Activated T-helper 9 cell treated with anti-CD3 and anti-CD28 coated beads, Interleukin-2, amount 50 U/mL, for 16 hours (primary cell): ENCODE measurements around the gene RESP18.

Source experiments
- DNase-seq: peaks from one replicate; pipeline ENCODE4 v3.0.0-alpha.2; 2020; ENCODE audit warnings: low read depth

RESP18 gene

GRCh38 chr2:219332542-219332941 lies at the start of gene RESP18:
Gene RESP18 (minus strand): TSS chr2:219332744.
- no peak for DNase-seq

- no peak for DNase-seq
Measured at GRCh38 chr2:219381448-219381847, 48.9 kb upstream of the RESP18 start.

- DNase-seq = no peak
Measured at GRCh38 chr2:219380926-219381325, 48.4 kb upstream of the RESP18 start.

- DNase-seq = no peak
Measured at GRCh38 chr2:219378163-219378851, 45.8 kb upstream of the RESP18 start.

- DNase-seq = no peak
Measured at GRCh38 chr2:219369447-219369861, 36.9 kb upstream of the RESP18 start.

GRCh38 chr2:219368690-219369191 lies 36.2 kb upstream of the RESP18 start:
- DNase-seq = no peak

GRCh38 chr2:219362524-219363164 lies 30.1 kb upstream of the RESP18 start:
- DNase-seq = no peak

DNA sequence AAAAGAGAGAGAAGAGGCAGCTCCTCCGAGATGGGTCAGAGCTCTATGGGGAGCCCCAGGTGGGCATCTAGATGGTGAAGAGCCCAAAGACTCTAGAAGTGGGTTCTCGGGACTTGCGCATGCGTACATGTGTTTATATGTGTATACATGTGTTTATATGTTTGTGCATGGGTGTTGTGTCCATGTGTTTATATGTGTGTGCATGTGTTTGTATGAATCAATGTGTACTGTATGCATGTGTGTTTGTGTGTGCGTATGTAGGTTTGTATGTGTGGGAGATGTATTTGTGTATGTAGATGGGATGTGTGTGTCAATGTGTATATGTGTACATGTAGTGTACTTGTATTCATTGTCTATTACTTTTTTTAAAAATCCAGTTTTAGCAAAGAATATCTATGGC lies 29.5 kb upstream of the RESP18 start:
- DNase-seq = no peak

GRCh38 chr2:219358170-219359075 lies 25.9 kb upstream of the RESP18 start:
- no peak for DNase-seq

- no peak for DNase-seq
Measured at GRCh38 chr2:219356834-219357233, 24.3 kb upstream of the RESP18 start.

DNA sequence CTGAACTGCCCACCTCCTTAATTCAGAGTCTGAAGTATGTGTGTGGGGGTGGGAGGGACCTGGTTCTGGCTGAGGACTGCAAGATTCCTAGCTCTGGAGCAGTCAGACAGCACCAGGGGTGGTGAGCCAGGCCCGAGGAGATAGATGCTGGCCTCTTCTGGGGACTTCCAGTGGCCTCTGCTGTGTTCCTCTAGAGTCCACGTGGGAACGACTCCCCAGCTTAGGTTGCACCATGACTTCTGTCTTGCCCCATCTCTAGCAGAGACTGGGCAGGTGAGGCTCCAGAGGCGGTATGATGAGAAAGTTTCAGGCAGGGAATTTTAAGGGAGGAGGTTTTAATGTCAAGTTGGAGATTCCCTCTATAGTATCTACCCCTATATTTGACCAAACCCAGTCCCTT lies 22.0 kb upstream of the RESP18 start:
- no peak for DNase-seq

DNA sequence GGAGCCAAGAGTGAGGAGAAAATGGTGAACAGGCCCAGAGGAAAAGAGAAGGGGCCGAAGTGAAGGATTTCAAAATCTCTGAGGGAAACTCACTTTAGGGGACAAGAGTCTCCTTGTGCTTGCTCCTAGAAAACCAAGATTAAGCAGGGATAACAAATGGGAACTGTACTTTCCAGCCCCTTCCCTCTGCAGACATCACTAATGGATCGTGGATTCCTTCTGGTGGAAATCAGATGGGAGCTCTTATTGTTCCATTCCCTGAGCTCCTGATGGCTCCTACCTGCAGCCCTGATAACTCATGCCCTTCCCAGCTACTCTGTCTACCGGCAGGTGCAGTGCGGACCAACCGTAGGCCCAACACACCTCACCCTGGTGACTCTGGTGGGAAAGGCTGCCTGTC lies 20.6 kb upstream of the RESP18 start:
- DNase-seq = no peak

GRCh38 chr2:219352448-219353023 lies 20.0 kb upstream of the RESP18 start:
- peak; percentile 36 for DNase-seq

DNA sequence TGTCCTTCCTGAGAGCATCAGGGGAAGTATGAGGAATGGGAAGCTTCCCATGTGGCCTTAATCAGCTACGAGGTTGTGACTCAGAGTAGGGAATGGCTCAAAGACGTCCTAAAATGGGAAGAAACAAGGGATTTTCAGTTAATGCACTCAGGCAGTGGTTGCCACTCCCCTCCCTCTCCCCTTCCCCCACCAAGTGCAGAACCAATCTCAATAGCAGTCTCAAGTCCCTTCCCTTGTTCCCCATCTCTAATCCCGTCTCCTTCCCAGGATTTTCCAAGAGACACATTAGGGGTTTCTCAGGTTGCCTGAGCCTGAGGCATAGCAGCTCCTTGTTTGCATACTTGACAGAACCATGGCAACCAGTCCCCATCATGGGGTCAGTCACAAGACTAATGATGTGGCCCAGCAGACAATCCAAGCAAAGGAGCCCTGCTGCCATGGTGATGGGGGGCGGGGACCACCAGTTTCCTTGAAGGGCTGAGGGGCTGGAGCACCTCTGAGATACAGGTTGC lies 18.2 kb upstream of the RESP18 start:
- DNase-seq = no peak

DNA sequence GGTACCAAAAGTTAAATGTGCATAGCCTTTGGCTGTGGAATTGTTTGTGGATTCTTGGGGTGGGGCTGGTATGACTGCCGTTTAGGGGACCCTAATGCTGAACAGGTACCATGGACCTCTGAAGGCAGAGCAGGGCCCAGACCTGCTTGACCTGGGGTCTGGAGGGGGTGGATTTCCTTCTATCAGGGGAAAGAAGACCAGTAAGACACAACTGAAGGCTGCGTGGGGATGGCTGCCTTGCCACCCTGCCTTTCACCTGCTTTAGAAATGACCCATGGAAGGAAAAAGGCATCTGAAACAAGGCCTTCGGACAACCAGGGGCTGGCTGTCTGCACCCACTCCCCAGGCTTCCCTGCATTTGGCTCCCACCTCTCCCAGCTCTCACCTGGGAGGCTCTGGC lies 17.7 kb upstream of the RESP18 start:
- no peak for DNase-seq

DNA sequence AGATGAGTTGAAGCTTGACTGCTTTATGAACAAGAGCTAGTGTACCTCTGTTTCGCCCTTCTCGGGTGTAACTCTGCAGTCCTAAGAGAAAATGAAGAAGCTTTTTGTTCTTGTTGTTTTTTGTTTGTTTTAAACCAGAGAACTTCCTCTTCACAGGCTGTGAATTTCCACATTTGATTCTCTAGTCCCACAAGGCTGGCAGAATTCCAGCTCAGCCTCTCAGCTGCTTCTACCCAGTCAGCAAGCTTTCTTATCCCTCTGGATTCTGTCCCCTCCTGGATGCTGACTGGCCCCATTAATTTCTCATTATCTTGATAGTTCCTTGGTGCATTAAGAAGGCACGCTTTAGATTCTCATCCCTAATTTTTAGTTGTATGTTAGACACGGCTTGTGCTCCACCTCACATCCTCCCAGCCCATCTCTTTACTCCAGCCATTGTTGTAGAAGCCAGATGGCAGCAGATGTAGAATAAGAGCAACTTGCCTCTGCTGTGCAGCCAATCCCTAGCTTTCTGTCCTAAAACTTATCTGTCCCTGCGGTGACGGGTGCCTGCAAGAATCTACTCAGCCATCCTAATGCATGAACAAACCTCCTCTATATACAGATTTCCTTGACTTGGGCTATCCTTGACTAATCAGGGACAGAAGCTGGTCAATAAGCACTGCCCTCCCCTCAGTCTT lies 12.3 kb upstream of the RESP18 start:
- no peak for DNase-seq

DNA sequence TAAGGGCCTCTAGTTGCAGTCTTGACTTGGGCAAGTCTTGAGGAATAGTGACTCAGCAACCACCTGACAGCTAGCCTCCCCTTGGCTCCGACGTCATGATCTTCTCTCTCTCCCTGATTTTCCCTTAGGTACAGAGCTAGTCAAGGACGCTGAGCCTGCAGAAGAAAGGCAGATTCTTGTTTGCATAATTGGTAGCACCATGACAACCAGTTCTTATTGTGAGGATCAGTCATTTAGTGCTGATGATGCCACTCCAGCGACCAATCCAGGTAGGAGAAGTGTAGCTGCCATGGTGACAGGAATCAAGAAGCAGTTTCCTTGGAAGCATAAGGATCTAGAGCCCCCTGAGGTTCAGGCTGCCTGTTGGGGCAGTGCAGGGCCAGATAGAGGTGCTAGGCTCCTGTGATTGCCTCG lies 2.8 kb upstream of the RESP18 start:
- DNase-seq = no peak

- DNase-seq = no peak
Measured at GRCh38 chr2:219334076-219334475, 1.5 kb upstream of the RESP18 start.

GRCh38 chr2:219331560-219332213 lies 857 bp downstream of the RESP18 start:
- DNase-seq = no peak

- no peak for DNase-seq
Measured at GRCh38 chr2:219327719-219328118, 4.8 kb downstream of the RESP18 start.
